GM19043 (cell line): Measurements from ENCODE around the gene NCK1.
"Not testable (repeated sequence)": the region's sequence is repeated elsewhere in the genome, so short reads cannot be mapped to it uniquely, and the experiment has no call there.

Experiments used
- ATAC-seq: cut with Tn5 transposase; IDR thresholded peaks from one replicate; pipeline ENCODE4 v1.9.1; 2021; ENCODE audit warnings: low read depth; ENCODE audit not compliant: unreplicated experiment

The NCK1 gene

GRCh38 chr3:136979684-136980083, 117.7 kb downstream of the NCK1 start:
- no peak for ATAC-seq

GRCh38 chr3:136982033-136982432, 120.0 kb downstream of the NCK1 start:
- ATAC-seq = no peak

GRCh38 chr3:136982520-136983138, 120.6 kb downstream of the NCK1 start:
- ATAC-seq = no peak

DNA sequence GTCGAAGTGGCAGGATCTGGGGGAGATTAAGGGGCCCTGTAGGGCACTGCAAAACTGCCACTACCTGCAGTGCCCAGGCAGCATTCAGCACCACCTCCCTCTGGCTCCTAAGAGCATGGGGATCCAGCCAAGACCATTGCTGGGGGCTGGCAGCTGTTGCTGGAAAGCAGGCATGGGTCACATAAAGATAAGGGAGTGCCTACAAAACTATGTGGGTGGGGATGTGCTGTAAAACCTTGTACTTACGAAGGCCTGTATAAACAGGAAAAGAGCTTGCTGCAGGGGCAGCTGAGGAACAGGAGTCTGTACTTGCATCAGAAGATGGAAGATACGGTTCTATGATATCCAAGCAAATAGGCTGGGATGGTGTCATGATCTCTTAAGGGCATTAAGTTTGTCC, 122.8 kb downstream of the NCK1 start:
- ATAC-seq = no peak

DNA sequence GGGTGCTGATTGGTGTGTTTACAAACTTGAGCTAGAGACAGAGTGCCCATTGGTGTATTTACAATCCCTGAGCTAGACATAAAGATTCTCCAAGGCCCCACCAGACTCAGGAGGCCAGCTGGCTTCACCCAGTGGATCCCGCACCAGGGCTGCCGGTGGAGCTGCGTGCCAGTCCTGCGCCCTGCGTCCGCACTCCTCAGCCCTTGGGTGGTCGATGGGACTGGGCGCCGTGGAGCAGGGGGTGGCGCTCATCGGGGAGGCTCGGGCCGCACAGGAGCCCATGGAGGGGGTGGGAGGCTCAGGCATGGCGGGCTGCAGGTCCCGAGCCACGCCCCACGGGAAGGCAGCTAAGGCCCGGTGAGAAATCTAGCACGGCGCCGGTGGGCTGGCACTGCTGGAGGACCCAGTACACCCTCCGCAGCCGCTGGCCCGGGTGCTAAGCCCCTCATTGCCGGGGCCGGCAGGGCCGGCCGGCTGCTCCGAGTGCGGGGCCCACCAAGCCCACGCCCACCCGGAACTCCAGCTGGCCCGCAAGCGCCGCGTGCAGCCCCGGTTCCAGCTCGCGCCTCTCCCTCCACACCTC, 125.5 kb downstream of the NCK1 start:
- not testable (repeated sequence) for ATAC-seq

DNA sequence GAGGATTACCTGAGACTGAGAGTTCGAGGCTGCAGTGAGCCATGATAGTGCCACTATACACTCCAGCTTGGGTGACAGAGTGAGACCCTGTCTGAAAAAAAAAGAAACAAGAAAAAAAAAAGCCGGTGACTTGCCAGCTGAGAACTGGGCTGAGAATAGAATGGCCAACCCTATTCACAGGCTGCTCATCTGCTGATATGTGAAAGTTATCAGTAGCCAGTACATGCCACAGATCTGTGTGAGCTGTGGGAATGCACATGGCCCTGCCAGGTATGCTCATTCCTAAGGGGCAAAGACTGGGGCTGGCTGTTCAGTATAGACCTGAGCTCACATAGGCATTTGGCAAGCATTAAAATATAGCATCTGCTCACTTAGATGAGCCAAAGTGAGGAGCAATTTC, 126.6 kb downstream of the NCK1 start:
- no peak for ATAC-seq

GRCh38 chr3:136989781-136990524, 127.9 kb downstream of the NCK1 start:
- no peak for ATAC-seq

GRCh38 chr3:136990826-136991225, 128.8 kb downstream of the NCK1 start:
- ATAC-seq = no peak

- no peak for ATAC-seq
Measured at GRCh38 chr3:136992115-136992514, 130.1 kb downstream of the NCK1 start.

DNA sequence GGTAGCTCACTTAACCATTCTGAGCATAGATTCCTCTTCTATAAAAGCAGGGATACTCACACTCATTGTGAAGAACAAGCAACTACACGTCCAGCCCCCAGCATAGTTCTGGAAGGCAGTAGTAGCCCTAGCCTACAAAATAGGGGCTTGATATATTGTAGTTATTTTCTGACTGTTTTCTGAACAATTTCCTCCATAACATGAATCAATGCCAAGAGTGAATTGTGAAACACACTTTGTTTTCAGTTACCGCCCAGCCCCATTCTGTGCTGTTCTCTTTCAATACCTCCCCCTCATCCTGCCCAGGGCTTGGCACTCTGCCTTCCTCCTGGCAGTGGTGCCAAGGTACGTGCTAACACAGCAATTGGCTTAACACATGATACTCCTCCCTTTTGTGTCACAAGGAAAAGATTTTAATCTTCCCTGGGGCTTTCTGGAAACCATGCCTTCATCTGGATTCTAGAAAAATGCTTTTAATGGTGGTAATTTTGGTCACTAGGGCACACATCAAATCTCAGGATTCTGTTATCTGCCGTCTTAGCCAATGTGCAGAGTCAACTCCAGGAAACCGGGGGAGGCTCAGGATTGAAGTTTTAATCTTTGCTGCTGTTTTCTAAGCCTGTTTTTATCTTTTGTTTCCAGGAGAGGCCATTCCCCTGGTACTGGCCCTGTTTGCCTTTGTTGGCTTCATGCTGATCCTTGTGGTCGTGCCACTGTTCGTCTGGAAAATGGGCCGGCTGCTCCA, 132.9 kb downstream of the NCK1 start:
- no peak for ATAC-seq

- ATAC-seq = no peak
Measured at GRCh38 chr3:136995652-136996051, 133.6 kb downstream of the NCK1 start.
